Vagina (tissue), 2 donors: ENCODE measurements around the gene KIF5A.
A peak's percentile ranks its signal among the peaks of the same experiment; 100 is the strongest.

Experiments used
- POLR2A ChIP-seq, 2 donors: fragments of 450-650 bp; IDR thresholded peaks; one replicate each; pipeline ENCODE4 v1.6.1; 2017; ENCODE audit warnings: antibody characterized with exemption in 2 of 2, mild to moderate bottlenecking in 2 of 2, moderate library complexity in 2 of 2
- POLR2AphosphoS5 ChIP-seq, 2 donors: sonication (generic); formaldehyde crosslinking; IDR thresholded peaks; one replicate each; pipeline ENCODE4 v1.9.0; 2017; ENCODE audit warnings: antibody characterized with exemption in 2 of 2, mild to moderate bottlenecking in 2 of 2, low read depth in 1 of 2; ENCODE audit not compliant: insufficient read depth in 1 of 2
- TF ChIP-seq, protein P1 (sequence below), 3 experiments: fragments of 450-650 bp in 2 of 3; fragments of 200-600 bp in 1 of 3; sonication (generic) in 1 of 3; IDR thresholded peaks; one replicate each; pipeline ENCODE4 v1.5.1; 2017 to 2019; ENCODE audit warnings: antibody characterized with exemption in 3 of 3, mild to moderate bottlenecking in 2 of 3, moderate library complexity in 2 of 3

GRCh38 chr12:57522887-57523705 is 26.7 kb upstream of the KIF5A start:
- TF ChIP-seq, protein P1, sequence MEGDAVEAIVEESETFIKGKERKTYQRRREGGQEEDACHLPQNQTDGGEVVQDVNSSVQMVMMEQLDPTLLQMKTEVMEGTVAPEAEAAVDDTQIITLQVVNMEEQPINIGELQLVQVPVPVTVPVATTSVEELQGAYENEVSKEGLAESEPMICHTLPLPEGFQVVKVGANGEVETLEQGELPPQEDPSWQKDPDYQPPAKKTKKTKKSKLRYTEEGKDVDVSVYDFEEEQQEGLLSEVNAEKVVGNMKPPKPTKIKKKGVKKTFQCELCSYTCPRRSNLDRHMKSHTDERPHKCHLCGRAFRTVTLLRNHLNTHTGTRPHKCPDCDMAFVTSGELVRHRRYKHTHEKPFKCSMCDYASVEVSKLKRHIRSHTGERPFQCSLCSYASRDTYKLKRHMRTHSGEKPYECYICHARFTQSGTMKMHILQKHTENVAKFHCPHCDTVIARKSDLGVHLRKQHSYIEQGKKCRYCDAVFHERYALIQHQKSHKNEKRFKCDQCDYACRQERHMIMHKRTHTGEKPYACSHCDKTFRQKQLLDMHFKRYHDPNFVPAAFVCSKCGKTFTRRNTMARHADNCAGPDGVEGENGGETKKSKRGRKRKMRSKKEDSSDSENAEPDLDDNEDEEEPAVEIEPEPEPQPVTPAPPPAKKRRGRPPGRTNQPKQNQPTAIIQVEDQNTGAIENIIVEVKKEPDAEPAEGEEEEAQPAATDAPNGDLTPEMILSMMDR (IDR thresholded peaks at IDR 0.05) = peak in 1 of 3 experiments; percentile 12
- TF ChIP-seq POLR2AphosphoS5 (IDR thresholded peaks at IDR 0.05; ENCODE audit: insufficient read depth in 1 of 2, low read depth in 1 of 2) (no peak), POLR2A (IDR thresholded peaks at IDR 0.05) (peak in 1 of 2 donors; percentile 56)
